Right cardiac atrium (tissue), 5 donors: ENCODE results near the gene ROCK2. TPM values are rescaled to one million over a fixed set of nuclear protein-coding genes. Genes with fewer than 3 reads are reported as not detected.

ENCODE experiments used
- ATAC-seq, 2 donors: fragments of 200-7000 bp; cut with Tn5 transposase; one replicate each; pipeline versions ENCODE4 v1.8.0 to v1.9.1; 2020; ENCODE audit warnings: moderate library complexity in 2 of 2, mild to moderate bottlenecking in 1 of 2
- DNase-seq, 3 donors: peaks; one replicate each; pipeline ENCODE4 v3.0.0-alpha.2; 2020
- H3K27ac ChIP-seq: one replicate; pipeline ENCODE4 v1.5.1; 2013; ENCODE audit warnings: mild to moderate bottlenecking, low read length, control low read depth, moderate library complexity
- H3K27me3 ChIP-seq: one replicate; pipeline ENCODE4 v1.6.1; 2013; ENCODE audit not compliant: control insufficient read depth, insufficient read depth
- H3K4me1 ChIP-seq: one replicate; pipeline ENCODE4 v1.6.1; 2013; ENCODE audit warnings: low read length; ENCODE audit not compliant: control insufficient read depth, insufficient read depth
- H3K4me3 ChIP-seq: one replicate; pipeline ENCODE4 v1.5.1; 2013; ENCODE audit warnings: low read length, control low read depth
- H3K9me3 ChIP-seq: one replicate; pipeline ENCODE4 v1.6.1; 2013; ENCODE audit warnings: low read length; ENCODE audit not compliant: control insufficient read depth
- WGBS: extraction: QIAGEN DNeasy Blood & Tissue Kit; methylation state at CpG from one replicate; pipeline ENCODE4 v1.1.7; 2013; 5-methylcytosine and 5-hydroxymethylcytosine counted together
- intact Hi-C, 4 donors: fragments of 100-400 bp; cut with DNase I; formaldehyde crosslinking; loops; one replicate each; pipeline versions ENCODE4 v1.11.0 to v1.14.0; 2022 to 2023
- polyA plus RNA-seq: library from polyadenylated mRNA; stranded (reverse); fragments of 200-250 nt; gene quantifications from one replicate; pipeline ENCODE4 v1.2.3, GENCODE V29; 2013
- total RNA-seq, 4 donors: library from RNA; stranded (reverse); fragmentation: NEBNext Ultra II Directional; extraction: Animal tissue kit (Norgen Biotek cat#: 25700); gene quantifications; one replicate each; pipeline ENCODE4 v1.2.1, GENCODE V29; 2021
- donor health status: healthy with polysubstance abuse.
- donor health status: DM: no; HTN: yes; CAD: no.
- donor health status: DM: no; HTN: no; CAD: no.
- donor health status: DM: no; HTN: yes; CAD: no; lungs with severe emphysema.
- donor health status: DM: yes; HTN: yes; CAD: no.

ROCK2 gene
- total and polyA plus RNA-seq, 5 donors = 10.0 to 60.7 (median 40.4) TPM

- Histone ChIP-seq H3K4me3 (no peak overlapping the region), H3K4me1 (no peaks in the 10 kb centered on the region), H3K27me3 (no peaks in the 10 kb centered on the region), H3K9me3 (no peaks in the 10 kb centered on the region), H3K27ac (no peak overlapping the region)
- DNase-seq = no peak
- intact Hi-C loops = no loop called here
- no peak for ATAC-seq
- 69% methylated on average over 1 of the region's 1 CpG for WGBS
Measured at GRCh38 chr2:11367170-11367730, 22.8 kb upstream of the ROCK2 start.

- Histone ChIP-seq H3K9me3 (no peaks in the 10 kb centered on the region), H3K4me3 (no peak overlapping the region), H3K27me3 (no peaks in the 10 kb centered on the region), H3K27ac (no peak overlapping the region), H3K4me1 (no peaks in the 10 kb centered on the region)
- ATAC-seq (no peak), DNase-seq (no peak)
- 92% methylated on average over 5 of the region's 5 CpGs for WGBS
- intact Hi-C loops = no loop called here
Measured at GRCh38 chr2:11366326-11366741, 21.9 kb upstream of the ROCK2 start.

- no peaks in the 10 kb centered on the region for H3K9me3 ChIP-seq
- H3K27me3 ChIP-seq = no peaks in the 10 kb centered on the region
- H3K4me1 ChIP-seq = no peaks in the 10 kb centered on the region
- intact Hi-C loops = no loop called here
- ATAC-seq (no peak), DNase-seq (no peak)
- 66% methylated on average over 7 of the region's 7 CpGs for WGBS
- H3K27ac ChIP-seq = no peak overlapping the region
- no peak overlapping the region for H3K4me3 ChIP-seq
Measured at GRCh38 chr2:11365096-11365879, 20.9 kb upstream of the ROCK2 start.

GRCh38 chr2:11364565-11364887 lies 20.1 kb upstream of the ROCK2 start:
- DNase-seq (no peak), ATAC-seq (no peak)
- intact Hi-C loops = no loop called here
- H3K4me3 ChIP-seq = no peak overlapping the region
- H3K27me3 ChIP-seq = no peaks in the 10 kb centered on the region
- 98% methylated on average over 7 of the region's 7 CpGs for WGBS
- H3K9me3 ChIP-seq = no peaks in the 10 kb centered on the region
- no peak overlapping the region for H3K27ac ChIP-seq
- H3K4me1 ChIP-seq = no peaks in the 10 kb centered on the region

- intact Hi-C loops = no loop called here
- Histone ChIP-seq H3K27ac (no peak overlapping the region), H3K4me3 (no peak overlapping the region), H3K27me3 (no peaks in the 10 kb centered on the region), H3K9me3 (no peaks in the 10 kb centered on the region), H3K4me1 (no peaks in the 10 kb centered on the region)
- DNase-seq (no peak), ATAC-seq (no peak)
- WGBS = 87% methylated on average over 10 of the region's 10 CpGs
Measured at GRCh38 chr2:11363868-11364564, 19.6 kb upstream of the ROCK2 start.

- ATAC-seq (no peak), DNase-seq (no peak)
- WGBS = 83% methylated on average over 8 of the region's 8 CpGs
- no peak overlapping the region for H3K4me3 ChIP-seq
- no peak overlapping the region for H3K27ac ChIP-seq
- peaks cover 4% of the 10 kb centered on the region for H3K4me1 ChIP-seq
- no peaks in the 10 kb centered on the region for H3K9me3 ChIP-seq
- intact Hi-C loops = no loop called here
- no peaks in the 10 kb centered on the region for H3K27me3 ChIP-seq
Measured at GRCh38 chr2:11359865-11360264, 15.4 kb upstream of the ROCK2 start.

GRCh38 chr2:11357428-11357972 lies 13.1 kb upstream of the ROCK2 start:
- ATAC-seq (peak; percentile 45 to 54), DNase-seq (no peak)
- WGBS = 79% methylated on average over 7 of the region's 7 CpGs
- Histone ChIP-seq H3K9me3 (no peaks in the 10 kb centered on the region), H3K27ac (no peak overlapping the region), H3K27me3 (no peaks in the 10 kb centered on the region), H3K4me3 (no peak overlapping the region), H3K4me1 (peaks cover 4% of the 10 kb centered on the region)
- intact Hi-C loops = no loop called here

GRCh38 chr2:11356764-11357163 lies 12.3 kb upstream of the ROCK2 start:
- Histone ChIP-seq H3K27me3 (no peaks in the 10 kb centered on the region), H3K27ac (no peak overlapping the region), H3K4me1 (peaks cover 4% of the 10 kb centered on the region), H3K4me3 (no peak overlapping the region), H3K9me3 (no peaks in the 10 kb centered on the region)
- WGBS = 43% methylated on average over 4 of the region's 4 CpGs
- ATAC-seq = no peak
- no peak for DNase-seq
- intact Hi-C loops = no loop called here

- no peak overlapping the region for H3K4me3 ChIP-seq
- no peak for DNase-seq
- H3K27ac ChIP-seq = no peak overlapping the region
- ATAC-seq = peak in 1 of 2 donors; percentile 32
- 86% methylated on average over 11 of the region's 11 CpGs for WGBS
- H3K9me3 ChIP-seq = no peaks in the 10 kb centered on the region
- H3K4me1 ChIP-seq = peaks cover 4% of the 10 kb centered on the region
- H3K27me3 ChIP-seq = no peaks in the 10 kb centered on the region
- intact Hi-C loops = no loop called here
Measured at GRCh38 chr2:11355194-11356053, 11.0 kb upstream of the ROCK2 start.

- H3K9me3 ChIP-seq = no peaks in the 10 kb centered on the region
- peaks cover 4% of the 10 kb centered on the region for H3K4me1 ChIP-seq
- no peak overlapping the region for H3K27ac ChIP-seq
- H3K4me3 ChIP-seq = no peak overlapping the region
- no peak for DNase-seq
- ATAC-seq = no peak
- H3K27me3 ChIP-seq = no peaks in the 10 kb centered on the region
- intact Hi-C loops = no loop called here
- WGBS = 92% methylated on average over 14 of the region's 14 CpGs
Measured at GRCh38 chr2:11354363-11355154, 10.1 kb upstream of the ROCK2 start.
